VCaP (cell line): ENCODE results near the gene WDR70.

ENCODE experiments used
- H3K27ac ChIP-seq: fragments of 450-650 bp; 2 replicates; pipeline ENCODE4 v1.5.1; 2017
- CTCF ChIP-seq: fragments of 450-650 bp; conservative IDR thresholded peaks from 2 replicates; pipeline ENCODE4 v1.5.1; 2017; ENCODE audit warnings: mild to moderate bottlenecking, moderate library complexity

The WDR70 gene

GRCh38 chr5:37554405-37554739, 175.3 kb downstream of the WDR70 start:
- H3K27ac ChIP-seq: peak overlapping the region; percentile 2; the same call in 1 of the 2 replicates
- TF ChIP-seq CTCF: no peak

GRCh38 chr5:37554938-37555337, 175.8 kb downstream of the WDR70 start:
- H3K27ac ChIP-seq: no peak overlapping the region
- no peak; the same call in 1 of the 2 replicates for TF ChIP-seq CTCF

- H3K27ac ChIP-seq: no peak overlapping the region
- no peak for TF ChIP-seq CTCF
Measured at GRCh38 chr5:37557734-37558293, 178.7 kb downstream of the WDR70 start.

- no peak overlapping the region for H3K27ac ChIP-seq
- no peak for TF ChIP-seq CTCF
Measured at GRCh38 chr5:37565062-37565670, 186.0 kb downstream of the WDR70 start.

GRCh38 chr5:37567566-37567965, 188.4 kb downstream of the WDR70 start:
- H3K27ac ChIP-seq: no peak overlapping the region
- no peak for TF ChIP-seq CTCF

- no peak overlapping the region for H3K27ac ChIP-seq
- no peak for TF ChIP-seq CTCF
Measured at GRCh38 chr5:37568018-37568753, 189.1 kb downstream of the WDR70 start.

- TF ChIP-seq CTCF: no peak
- H3K27ac ChIP-seq: no peak overlapping the region
Measured at GRCh38 chr5:37568893-37569292, 189.8 kb downstream of the WDR70 start.
